Vagina (tissue), 2 donors: ENCODE data around the gene SLC23A2. TPM values are rescaled to one million over a fixed set of nuclear protein-coding genes. Genes with fewer than 3 reads are reported as not detected.

Source experiments
- DNase-seq, 2 donors: peaks; one replicate each; pipeline ENCODE4 v3.0.0-alpha.2; 2017; ENCODE audit errors: extremely low spot score in 2 of 2
- H3K27ac ChIP-seq: fragments of 200-600 bp; sonication (generic); one replicate; pipeline ENCODE4 v1.5.1; 2019
- H3K27me3 ChIP-seq: fragments of 200-600 bp; sonication (generic); one replicate; pipeline ENCODE4 v1.5.1; 2019
- H3K36me3 ChIP-seq, 2 donors: fragments of 200-600 bp; sonication (generic); one replicate each; pipeline ENCODE4 v1.5.1; 2017 to 2019
- H3K4me1 ChIP-seq: fragments of 200-600 bp; sonication (generic); one replicate; pipeline ENCODE4 v1.5.1; 2019
- H3K4me3 ChIP-seq, 2 donors: fragments of 200-600 bp; sonication (generic); 1 replicate in 1 of 2; 2 replicates in 1 of 2; pipeline ENCODE4 v1.5.1; 2016 to 2019
- H3K9me3 ChIP-seq: fragments of 200-600 bp; sonication (generic); one replicate; pipeline ENCODE4 v1.5.1; 2019
- POLR2A ChIP-seq, 2 donors: fragments of 450-650 bp; IDR thresholded peaks; one replicate each; pipeline ENCODE4 v1.6.1; 2017; ENCODE audit warnings: antibody characterized with exemption in 2 of 2, mild to moderate bottlenecking in 2 of 2, moderate library complexity in 2 of 2
- POLR2AphosphoS5 ChIP-seq, 2 donors: sonication (generic); formaldehyde crosslinking; IDR thresholded peaks; one replicate each; pipeline ENCODE4 v1.9.0; 2017; ENCODE audit warnings: antibody characterized with exemption in 2 of 2, mild to moderate bottlenecking in 2 of 2, low read depth in 1 of 2; ENCODE audit not compliant: insufficient read depth in 1 of 2
- intact Hi-C: fragments of 100-400 bp; cut with DNase I; formaldehyde crosslinking; loops from one replicate; pipeline ENCODE4 v1.15.1; 2023
- total RNA-seq: library from RNA; depleted of rRNA; stranded (reverse); fragments of >200 nt; gene quantifications from one replicate; pipeline ENCODE4 v1.2.3, GENCODE V29; 2016
- TF ChIP-seq, protein P1 (sequence below), 3 experiments: fragments of 450-650 bp in 2 of 3; fragments of 200-600 bp in 1 of 3; sonication (generic) in 1 of 3; IDR thresholded peaks; one replicate each; pipeline ENCODE4 v1.5.1; 2017 to 2019; ENCODE audit warnings: antibody characterized with exemption in 3 of 3, mild to moderate bottlenecking in 2 of 3, moderate library complexity in 2 of 3

SLC23A2 gene
- total RNA-seq, 1 donor from 2014 or later = 14.7 TPM

DNA sequence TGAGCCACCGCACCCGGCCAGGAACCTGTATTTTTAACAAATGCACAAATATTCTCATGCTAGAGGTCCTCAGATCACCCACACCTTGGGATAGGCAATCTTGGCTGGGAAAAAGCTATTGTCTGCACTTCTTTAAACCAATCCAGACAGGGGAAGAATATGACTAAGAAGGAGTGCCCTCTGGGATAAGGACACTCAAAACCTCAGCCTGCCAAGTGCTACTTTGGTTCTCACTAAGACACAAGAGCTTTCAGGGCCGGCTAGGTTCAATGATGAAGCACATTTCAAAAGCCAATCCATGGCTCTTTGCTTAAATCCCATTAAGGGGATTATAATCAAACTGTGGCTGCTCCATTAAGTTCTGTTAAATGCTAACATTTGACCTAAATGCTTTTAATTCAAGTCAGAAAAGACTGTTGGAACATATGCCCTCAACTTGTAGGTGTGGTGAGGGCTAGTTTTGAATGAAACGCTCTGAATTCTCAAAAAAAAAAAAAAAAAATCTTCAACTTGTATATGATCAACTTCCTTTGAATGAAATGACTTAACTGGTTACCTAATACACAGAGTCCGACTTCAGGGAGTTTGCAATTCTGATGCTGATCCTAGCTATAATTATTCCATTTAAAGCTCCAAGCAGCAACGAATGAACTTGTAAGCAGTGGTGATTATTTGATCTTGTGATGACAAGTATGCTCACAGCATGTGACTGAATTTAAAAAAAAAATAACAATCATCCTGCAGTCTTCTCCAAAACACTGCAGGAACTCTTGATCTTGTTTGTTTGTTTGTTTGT is 56.6 kb downstream of the SLC23A2 start:
- Histone ChIP-seq H3K27me3 (no peaks in the 10 kb centered on the region), H3K9me3 (no peaks in the 10 kb centered on the region), H3K4me3 (no peak overlapping the region), H3K4me1 (peaks cover 55% of the 10 kb centered on the region), H3K27ac (no peak overlapping the region), H3K36me3 (no peaks in the 10 kb centered on the region)
- TF ChIP-seq POLR2AphosphoS5 (IDR thresholded peaks at IDR 0.05; ENCODE audit: insufficient read depth in 1 of 2, low read depth in 1 of 2) (no peak), POLR2A (IDR thresholded peaks at IDR 0.05) (no peak)
- TF ChIP-seq, protein P1, sequence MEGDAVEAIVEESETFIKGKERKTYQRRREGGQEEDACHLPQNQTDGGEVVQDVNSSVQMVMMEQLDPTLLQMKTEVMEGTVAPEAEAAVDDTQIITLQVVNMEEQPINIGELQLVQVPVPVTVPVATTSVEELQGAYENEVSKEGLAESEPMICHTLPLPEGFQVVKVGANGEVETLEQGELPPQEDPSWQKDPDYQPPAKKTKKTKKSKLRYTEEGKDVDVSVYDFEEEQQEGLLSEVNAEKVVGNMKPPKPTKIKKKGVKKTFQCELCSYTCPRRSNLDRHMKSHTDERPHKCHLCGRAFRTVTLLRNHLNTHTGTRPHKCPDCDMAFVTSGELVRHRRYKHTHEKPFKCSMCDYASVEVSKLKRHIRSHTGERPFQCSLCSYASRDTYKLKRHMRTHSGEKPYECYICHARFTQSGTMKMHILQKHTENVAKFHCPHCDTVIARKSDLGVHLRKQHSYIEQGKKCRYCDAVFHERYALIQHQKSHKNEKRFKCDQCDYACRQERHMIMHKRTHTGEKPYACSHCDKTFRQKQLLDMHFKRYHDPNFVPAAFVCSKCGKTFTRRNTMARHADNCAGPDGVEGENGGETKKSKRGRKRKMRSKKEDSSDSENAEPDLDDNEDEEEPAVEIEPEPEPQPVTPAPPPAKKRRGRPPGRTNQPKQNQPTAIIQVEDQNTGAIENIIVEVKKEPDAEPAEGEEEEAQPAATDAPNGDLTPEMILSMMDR (IDR thresholded peaks at IDR 0.05) = no peak
- intact Hi-C loops = no loop called here
- no peak for DNase-seq

DNA sequence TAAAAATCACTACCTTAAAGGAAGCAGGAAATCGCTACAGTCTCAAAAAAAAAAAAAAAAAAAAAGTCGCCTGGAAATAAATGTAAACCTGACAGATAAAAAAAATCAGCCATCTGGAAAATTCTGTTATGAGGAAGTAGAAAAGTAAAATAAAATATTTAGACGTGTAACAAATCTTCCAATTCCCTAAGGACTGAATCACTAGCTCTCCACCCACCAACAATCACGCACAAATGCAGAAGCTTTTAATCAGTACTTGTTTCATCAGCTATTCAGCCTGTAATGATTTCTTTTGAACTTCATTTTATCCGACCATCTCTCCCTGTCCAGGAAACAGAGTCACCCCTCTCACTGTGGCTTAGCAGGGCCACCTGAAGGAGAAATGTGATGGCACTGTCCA is 59.0 kb downstream of the SLC23A2 start:
- no peaks in the 10 kb centered on the region for H3K27me3 ChIP-seq
- intact Hi-C loops = no loop called here
- DNase-seq = no peak
- no peaks in the 10 kb centered on the region for H3K36me3 ChIP-seq
- peaks cover 47% of the 10 kb centered on the region for H3K4me1 ChIP-seq
- H3K9me3 ChIP-seq = no peaks in the 10 kb centered on the region
- peak overlapping the region; percentile 11 for H3K27ac ChIP-seq
- no peak for TF ChIP-seq POLR2A (IDR thresholded peaks at IDR 0.05)
- no peak for TF ChIP-seq POLR2AphosphoS5 (IDR thresholded peaks at IDR 0.05; ENCODE audit: insufficient read depth in 1 of 2, low read depth in 1 of 2)
- TF ChIP-seq, protein P1 (IDR thresholded peaks at IDR 0.05) = no peak
- H3K4me3 ChIP-seq = no peak overlapping the region

DNA sequence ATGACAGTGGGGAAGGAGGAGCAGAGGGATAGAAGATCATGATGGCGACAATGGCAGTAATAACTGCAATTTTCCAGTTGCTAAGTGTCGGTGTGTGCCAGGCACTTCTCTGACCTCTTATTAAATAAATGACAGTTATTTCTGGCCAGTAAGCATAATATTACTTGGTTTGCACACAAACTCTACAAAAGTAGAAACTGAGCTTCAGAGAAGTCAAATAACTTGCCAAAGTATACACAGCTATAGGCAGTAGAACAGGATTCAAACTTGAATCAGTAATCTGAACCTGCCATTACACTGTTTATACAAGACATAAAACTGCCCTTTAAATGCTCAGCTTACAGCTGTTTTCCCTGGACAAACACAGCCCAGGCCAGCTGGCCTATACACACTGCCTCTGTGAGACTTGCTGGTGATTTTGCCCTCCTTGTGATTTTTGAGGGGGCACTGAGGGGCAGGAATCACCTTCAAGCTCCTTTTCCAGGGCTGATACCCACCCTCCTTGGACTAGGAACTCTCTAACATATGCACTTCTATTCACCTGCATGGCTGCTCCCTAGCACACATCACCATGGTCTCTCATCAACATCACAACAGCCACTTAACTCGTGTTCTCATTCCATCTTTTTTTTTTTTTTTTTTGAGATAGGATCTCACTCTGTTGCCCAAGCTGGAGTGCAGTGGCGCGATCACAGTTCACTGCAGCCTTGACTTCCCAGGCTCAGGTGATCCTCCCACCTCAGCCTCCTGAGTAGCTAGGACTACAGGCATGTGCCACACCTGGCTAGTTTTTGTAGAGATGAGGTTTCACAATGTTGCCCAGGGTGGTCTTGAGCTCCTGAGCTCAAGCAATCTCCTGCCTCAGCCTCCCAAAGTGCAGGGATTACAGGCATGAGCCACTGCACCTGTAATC is 63.6 kb downstream of the SLC23A2 start:
- Histone ChIP-seq H3K27ac (no peak overlapping the region), H3K36me3 (no peaks in the 10 kb centered on the region), H3K4me3 (no peak overlapping the region), H3K27me3 (no peaks in the 10 kb centered on the region), H3K9me3 (no peaks in the 10 kb centered on the region), H3K4me1 (peaks cover 20% of the 10 kb centered on the region)
- intact Hi-C loops = no loop called here
- no peak for DNase-seq
- TF ChIP-seq, protein P1 (IDR thresholded peaks at IDR 0.05) = no peak
- no peak for TF ChIP-seq POLR2AphosphoS5 (IDR thresholded peaks at IDR 0.05; ENCODE audit: insufficient read depth in 1 of 2, low read depth in 1 of 2)
- TF ChIP-seq POLR2A (IDR thresholded peaks at IDR 0.05) = no peak

DNA sequence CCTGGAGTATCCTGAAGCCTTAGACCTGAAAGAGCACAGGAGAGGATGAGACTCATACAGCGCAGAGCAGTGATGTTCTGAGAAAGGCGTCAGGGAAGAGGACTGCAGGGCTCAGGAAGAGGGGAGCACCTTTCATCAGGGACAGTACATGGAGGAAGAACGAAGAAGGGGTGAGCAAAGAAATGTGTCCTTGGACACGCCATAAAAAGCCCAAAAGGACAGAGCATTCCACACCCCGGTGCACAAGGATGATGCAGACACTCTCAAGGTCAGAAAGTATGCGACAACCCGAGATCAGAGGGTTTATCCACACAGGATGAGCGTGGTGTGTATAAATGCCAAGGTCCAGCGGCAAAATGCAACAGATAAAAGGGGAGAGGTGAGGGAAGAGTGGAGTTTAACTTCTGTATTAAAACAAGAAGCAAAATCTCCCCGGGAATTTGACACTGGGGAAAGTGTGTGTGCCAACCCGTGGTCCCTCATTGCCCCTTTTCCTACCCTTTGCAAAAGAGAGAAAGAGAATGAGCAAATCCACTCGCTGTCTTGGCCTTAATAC is 64.4 kb downstream of the SLC23A2 start:
- intact Hi-C loops = no loop called here
- no peak for TF ChIP-seq POLR2AphosphoS5 (IDR thresholded peaks at IDR 0.05; ENCODE audit: insufficient read depth in 1 of 2, low read depth in 1 of 2)
- TF ChIP-seq, protein P1 (IDR thresholded peaks at IDR 0.05) = no peak
- no peak for TF ChIP-seq POLR2A (IDR thresholded peaks at IDR 0.05)
- Histone ChIP-seq H3K27ac (no peak overlapping the region), H3K36me3 (no peaks in the 10 kb centered on the region), H3K4me3 (no peak overlapping the region), H3K27me3 (no peaks in the 10 kb centered on the region), H3K9me3 (no peaks in the 10 kb centered on the region), H3K4me1 (peaks cover 15% of the 10 kb centered on the region)
- DNase-seq = no peak
